ENCODE data around the gene DNAH10. TPM values are rescaled to one million over a fixed set of nuclear protein-coding genes. Genes with fewer than 3 reads are reported as not detected.

The DNAH10 gene
- total and polyA plus RNA-seq, 8 donors: 0.02 to 0.59 (median 0.09) TPM; not detected in 1

DNA sequence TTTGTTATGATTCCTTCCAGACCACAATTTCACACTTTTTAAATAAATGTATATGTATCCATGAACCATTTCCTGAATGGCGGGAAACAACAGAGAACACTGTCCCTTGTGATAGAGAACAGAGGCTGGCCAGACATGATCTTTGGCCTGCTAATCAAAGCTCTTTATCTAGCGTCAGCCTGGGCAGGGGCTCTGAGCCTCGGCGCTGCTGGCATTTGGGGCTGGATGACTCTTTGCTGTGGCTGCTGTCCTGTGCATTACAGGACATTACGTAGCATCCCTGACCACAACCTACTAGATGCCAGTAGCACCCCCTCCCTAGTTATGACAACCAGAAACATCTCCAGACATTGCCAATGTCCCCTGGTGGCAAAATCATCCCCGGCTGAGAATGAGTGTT, 77.7 kb downstream of the DNAH10 start:
- no peak overlapping the region for H3K27ac ChIP-seq
- DNase-seq: no peak
- H3K4me1 ChIP-seq: no peaks in the 10 kb centered on the region
- no peak for FAIRE-seq
- ATAC-seq: no peak
- no peak for TF ChIP-seq CTCF (IDR thresholded peaks at IDR 0.05)
- H3K9me3 ChIP-seq: no peaks in the 10 kb centered on the region
- intact Hi-C loops (cut with DNase I): no loop called here
- WGBS, 2 donors: 61 to 75% methylated on average over 6 of the region's 6 CpGs
- H3K4me3 ChIP-seq: no peak overlapping the region
- no peaks in the 10 kb centered on the region for H3K27me3 ChIP-seq
- no peaks in the 10 kb centered on the region for H3K36me3 ChIP-seq

GRCh38 chr12:123840765-123841425, 78.8 kb downstream of the DNAH10 start:
- no peak for FAIRE-seq
- no peak for TF ChIP-seq CTCF (IDR thresholded peaks at IDR 0.05)
- no peak overlapping the region for H3K4me3 ChIP-seq
- no peaks in the 10 kb centered on the region for H3K27me3 ChIP-seq
- no peaks in the 10 kb centered on the region for H3K9me3 ChIP-seq
- no peaks in the 10 kb centered on the region for H3K36me3 ChIP-seq
- H3K4me1 ChIP-seq: no peaks in the 10 kb centered on the region
- WGBS, 2 donors: 85 to 90% methylated on average over 16 of the region's 16 CpGs
- DNase-seq: no peak
- no peak for ATAC-seq
- no peak overlapping the region for H3K27ac ChIP-seq
- intact Hi-C loops (cut with DNase I): no loop called here

DNA sequence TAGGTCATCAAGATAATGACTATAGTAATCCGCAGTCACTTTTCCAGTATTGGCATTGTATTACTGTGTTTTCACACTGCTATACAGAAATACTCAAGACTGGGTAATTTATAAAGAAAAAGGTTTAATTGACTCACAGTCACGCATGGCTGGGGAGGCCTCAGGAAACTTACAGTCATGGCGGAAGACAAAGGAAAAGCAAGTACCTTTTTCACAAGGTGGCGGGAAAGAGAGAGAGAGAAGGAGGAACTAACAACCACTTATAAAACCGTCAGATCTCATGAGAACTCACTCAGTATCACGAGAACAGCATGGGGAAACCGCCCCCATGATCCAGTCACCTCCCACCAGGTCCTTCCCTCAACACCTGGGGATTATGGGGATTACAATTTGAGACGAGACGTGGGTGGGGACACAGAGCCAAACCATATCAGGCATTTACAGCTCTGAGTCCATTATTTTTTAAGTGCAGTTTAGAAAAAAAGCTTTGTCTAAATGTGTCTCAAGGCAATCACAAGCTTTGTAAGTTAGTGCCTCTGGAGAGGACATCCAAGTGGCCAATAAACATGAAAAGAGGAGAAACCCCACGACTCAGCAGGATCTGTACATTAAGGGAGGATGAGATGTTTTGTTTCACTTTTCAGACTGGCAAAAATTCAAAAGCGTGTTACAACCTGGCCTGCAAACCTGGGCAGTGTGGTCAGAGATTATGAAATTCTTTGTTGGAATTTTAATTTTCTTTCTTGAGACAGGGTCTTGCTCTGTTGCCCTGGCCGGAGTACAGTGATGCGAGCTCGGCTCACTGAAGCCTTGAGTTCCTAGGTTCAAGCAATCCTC, 82.0 kb downstream of the DNAH10 start:
- Histone ChIP-seq H3K4me3 (no peak overlapping the region), H3K36me3 (no peaks in the 10 kb centered on the region), H3K27me3 (no peaks in the 10 kb centered on the region), H3K27ac (no peak overlapping the region), H3K9me3 (no peaks in the 10 kb centered on the region), H3K4me1 (no peaks in the 10 kb centered on the region)
- DNase-seq (no peak), ATAC-seq (no peak), FAIRE-seq (no peak)
- WGBS, 2 donors: 81 to 89% methylated on average over 14 of the region's 14 CpGs
- TF ChIP-seq CTCF (IDR thresholded peaks at IDR 0.05): no peak
- intact Hi-C loops (cut with DNase I): no loop called here

DNA sequence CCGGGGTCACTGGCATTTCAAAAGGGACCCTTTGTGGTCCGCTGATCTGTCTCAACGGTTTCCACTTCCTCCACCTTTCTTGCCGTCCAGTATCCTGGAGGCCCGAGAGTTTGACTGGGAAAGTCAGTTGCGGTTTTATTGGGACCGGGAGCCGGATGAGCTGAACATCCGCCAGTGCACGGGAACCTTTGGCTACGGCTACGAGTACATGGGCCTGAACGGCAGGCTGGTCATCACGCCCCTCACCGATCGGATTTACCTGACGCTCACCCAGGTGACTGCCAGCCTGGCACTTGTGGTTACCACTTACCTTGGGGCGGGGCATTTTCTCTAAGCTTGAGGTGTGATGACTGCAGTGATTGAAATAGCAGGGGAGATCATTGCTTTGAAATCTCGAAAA, 83.8 kb downstream of the DNAH10 start:
- no peak for ATAC-seq
- TF ChIP-seq CTCF (IDR thresholded peaks at IDR 0.05): no peak
- H3K4me1 ChIP-seq: no peaks in the 10 kb centered on the region
- no peak for FAIRE-seq
- intact Hi-C loops (cut with DNase I): no loop called here
- no peak overlapping the region for H3K27ac ChIP-seq
- no peak overlapping the region for H3K4me3 ChIP-seq
- WGBS, 2 donors: 83 to 92% methylated on average over 19 of the region's 19 CpGs
- no peaks in the 10 kb centered on the region for H3K36me3 ChIP-seq
- no peaks in the 10 kb centered on the region for H3K9me3 ChIP-seq
- H3K27me3 ChIP-seq: no peaks in the 10 kb centered on the region
- DNase-seq: no peak

DNA sequence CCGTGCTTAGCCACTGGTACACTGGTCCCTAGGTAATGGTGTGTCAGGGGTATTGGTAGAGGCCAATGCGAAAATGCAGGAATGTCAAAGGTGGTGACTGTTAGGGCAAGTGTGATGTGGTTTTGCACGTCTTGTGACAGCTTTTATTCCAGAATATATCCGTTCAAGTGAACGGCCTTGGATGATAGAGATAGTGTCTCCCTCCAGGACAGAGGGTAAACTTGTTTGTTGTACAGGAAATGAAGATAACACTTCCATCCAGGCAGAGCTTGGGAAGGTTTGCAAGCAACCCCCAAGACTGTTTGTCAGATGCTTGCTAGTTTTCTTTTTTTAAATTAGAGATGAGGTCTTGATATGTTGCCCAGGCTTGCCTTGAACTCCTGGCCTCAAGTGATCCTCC, 84.2 kb downstream of the DNAH10 start:
- Histone ChIP-seq H3K4me3 (no peak overlapping the region), H3K27ac (no peak overlapping the region), H3K4me1 (no peaks in the 10 kb centered on the region), H3K36me3 (no peaks in the 10 kb centered on the region), H3K27me3 (no peaks in the 10 kb centered on the region), H3K9me3 (no peaks in the 10 kb centered on the region)
- no peak for TF ChIP-seq CTCF (IDR thresholded peaks at IDR 0.05)
- intact Hi-C loops (cut with DNase I): no loop called here
- WGBS, 2 donors: 53 to 54% methylated on average over 5 of the region's 5 CpGs
- no peak for ATAC-seq
- FAIRE-seq: no peak
- DNase-seq: no peak
